ENCODE measurements around the gene PARD3B.

The PARD3B gene

GRCh38 chr2:205078762-205079161 is 533.5 kb downstream of the PARD3B start:
- DNase-seq: no peak
- TF ChIP-seq POLR2A (IDR thresholded peaks at IDR 0.05; ENCODE audit: low read length): no peak
- TF ChIP-seq GATA1 (IDR thresholded peaks at IDR 0.05; ENCODE audit: low read depth, low read length): no peak

- no peak for DNase-seq
- TF ChIP-seq POLR2A (IDR thresholded peaks at IDR 0.05; ENCODE audit: low read length): no peak
- no peak for TF ChIP-seq GATA1 (IDR thresholded peaks at IDR 0.05; ENCODE audit: low read depth, low read length)
Measured at GRCh38 chr2:205079173-205079572, 533.9 kb downstream of the PARD3B start.

- TF ChIP-seq GATA1 (IDR thresholded peaks at IDR 0.05; ENCODE audit: low read depth, low read length) (no peak), POLR2A (IDR thresholded peaks at IDR 0.05; ENCODE audit: low read length) (no peak)
- DNase-seq: no peak
Measured at GRCh38 chr2:205086662-205087061, 541.4 kb downstream of the PARD3B start.

GRCh38 chr2:205087862-205088261 is 542.6 kb downstream of the PARD3B start:
- TF ChIP-seq GATA1 (IDR thresholded peaks at IDR 0.05; ENCODE audit: low read depth, low read length): no peak
- no peak for TF ChIP-seq POLR2A (IDR thresholded peaks at IDR 0.05; ENCODE audit: low read length)
- DNase-seq: no peak

GRCh38 chr2:205089958-205090357 is 544.7 kb downstream of the PARD3B start:
- TF ChIP-seq GATA1 (IDR thresholded peaks at IDR 0.05; ENCODE audit: low read depth, low read length) (no peak), POLR2A (IDR thresholded peaks at IDR 0.05; ENCODE audit: low read length) (no peak)
- DNase-seq: peak in 1 of 2 experiments; percentile 3

GRCh38 chr2:205091411-205091810 is 546.1 kb downstream of the PARD3B start:
- no peak for TF ChIP-seq POLR2A (IDR thresholded peaks at IDR 0.05; ENCODE audit: low read length)

GRCh38 chr2:205094031-205094430 is 548.8 kb downstream of the PARD3B start:
- no peak for DNase-seq
- no peak for TF ChIP-seq GATA1 (IDR thresholded peaks at IDR 0.05; ENCODE audit: low read depth, low read length)
- TF ChIP-seq POLR2A (IDR thresholded peaks at IDR 0.05; ENCODE audit: low read length): no peak

More at GRCh38 chr2:205091411-205091810, 546.1 kb downstream of the PARD3B start:
- DNase-seq: no peak

- TF ChIP-seq GATA1 (IDR thresholded peaks at IDR 0.05; ENCODE audit: low read depth, low read length): no peak
- TF ChIP-seq POLR2A (IDR thresholded peaks at IDR 0.05; ENCODE audit: low read length): no peak
- DNase-seq: no peak
Measured at GRCh38 chr2:205103699-205104098, 558.4 kb downstream of the PARD3B start.

GRCh38 chr2:205107810-205108209 is 562.5 kb downstream of the PARD3B start:
- TF ChIP-seq GATA1 (IDR thresholded peaks at IDR 0.05; ENCODE audit: low read depth, low read length): no peak
- TF ChIP-seq POLR2A (IDR thresholded peaks at IDR 0.05; ENCODE audit: low read length): no peak
- DNase-seq: peak in 1 of 2 experiments; percentile 34

- no peak for DNase-seq
- TF ChIP-seq GATA1 (IDR thresholded peaks at IDR 0.05; ENCODE audit: low read depth, low read length) (no peak), POLR2A (IDR thresholded peaks at IDR 0.05; ENCODE audit: low read length) (no peak)
Measured at GRCh38 chr2:205115511-205115910, 570.2 kb downstream of the PARD3B start.

- DNase-seq: no peak
- TF ChIP-seq GATA1 (IDR thresholded peaks at IDR 0.05; ENCODE audit: low read depth, low read length) (no peak), POLR2A (IDR thresholded peaks at IDR 0.05; ENCODE audit: low read length) (no peak)
Measured at GRCh38 chr2:205117125-205117524, 571.9 kb downstream of the PARD3B start.

GRCh38 chr2:205119136-205119535 is 573.9 kb downstream of the PARD3B start:
- DNase-seq: no peak
- TF ChIP-seq GATA1 (IDR thresholded peaks at IDR 0.05; ENCODE audit: low read depth, low read length) (no peak), POLR2A (IDR thresholded peaks at IDR 0.05; ENCODE audit: low read length) (no peak)

- no peak for DNase-seq
- no peak for TF ChIP-seq POLR2A (IDR thresholded peaks at IDR 0.05; ENCODE audit: low read length)
- no peak for TF ChIP-seq GATA1 (IDR thresholded peaks at IDR 0.05; ENCODE audit: low read depth, low read length)
Measured at GRCh38 chr2:205128726-205129125, 583.5 kb downstream of the PARD3B start.

GRCh38 chr2:205129531-205129930 is 584.3 kb downstream of the PARD3B start:
- TF ChIP-seq GATA1 (IDR thresholded peaks at IDR 0.05; ENCODE audit: low read depth, low read length) (no peak), POLR2A (IDR thresholded peaks at IDR 0.05; ENCODE audit: low read length) (no peak)
- DNase-seq: no peak

GRCh38 chr2:205130111-205130829 is 585.0 kb downstream of the PARD3B start:
- no peak for TF ChIP-seq POLR2A (IDR thresholded peaks at IDR 0.05; ENCODE audit: low read length)
- TF ChIP-seq GATA1 (IDR thresholded peaks at IDR 0.05; ENCODE audit: low read depth, low read length): no peak
- no peak for DNase-seq

Measured in erythroblast (primary cell).